Measurements from ENCODE around the gene TCERG1. TPM values are rescaled to one million over a fixed set of nuclear protein-coding genes. Genes with fewer than 3 reads are reported as not detected.
A peak's percentile ranks its signal among the peaks of the same experiment; 100 is the strongest.

Gene TCERG1
- total RNA-seq, 4 donors from 2014 or later, result 28.1 to 38.6 (median 29.9) TPM

DNA sequence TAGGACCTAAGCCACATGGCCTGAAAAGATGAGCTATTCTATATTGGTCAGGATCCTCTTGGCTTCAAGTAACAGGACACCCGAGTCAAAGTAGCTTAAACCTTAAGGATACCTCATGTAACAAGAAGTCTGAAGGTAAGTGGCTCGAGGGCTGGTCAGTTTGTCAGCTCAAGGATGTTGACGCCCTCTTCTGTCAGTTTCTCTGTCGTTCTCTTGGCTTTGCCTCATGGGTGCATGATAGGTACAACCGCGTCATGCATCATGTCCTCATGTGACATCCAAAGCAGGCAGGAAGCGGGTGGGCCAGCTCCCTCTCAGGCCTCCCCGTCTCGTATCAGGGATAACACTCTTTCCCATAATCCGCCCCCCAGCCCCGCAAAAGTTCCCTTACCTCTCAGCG, 22.1 kb upstream of the TCERG1 start:
- H3K4me3 ChIP-seq, result no peak overlapping the region
- 66% methylated on average over 11 of the region's 12 CpGs for WGBS
- intact Hi-C loops (cut with DNase I), result loop anchor here (5.0 to 10.0 kb wide), 2 partner anchors 133 to 240 kb away; partner anchors contain the start of gene LARS1

DNA sequence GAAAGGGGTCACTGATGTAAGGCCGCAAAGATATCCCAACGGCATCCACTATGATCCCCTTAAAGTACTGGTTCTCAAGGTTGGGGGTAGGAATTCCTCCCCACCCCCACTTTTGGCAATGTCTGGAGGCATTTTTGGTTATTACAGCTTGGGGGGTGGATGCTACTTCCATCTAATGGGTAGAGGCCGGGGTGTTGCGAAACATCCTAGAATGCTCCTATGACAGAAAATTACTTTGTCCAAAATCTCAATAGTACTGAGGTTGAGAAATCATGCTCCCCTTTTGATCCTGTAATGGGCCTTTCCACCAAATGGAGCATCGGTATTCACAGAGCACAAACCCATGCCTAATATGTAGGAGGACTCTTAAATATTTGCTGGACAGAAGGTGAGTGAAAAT, 20.8 kb upstream of the TCERG1 start:
- TF ChIP-seq POLR2AphosphoS5 (IDR thresholded peaks at IDR 0.05) (no peak), POLR2A (IDR thresholded peaks at IDR 0.05; ENCODE audit: low read depth) (no peak), EP300 (IDR thresholded peaks at IDR 0.05) (no peak)
- TF ChIP-seq, protein P1, sequence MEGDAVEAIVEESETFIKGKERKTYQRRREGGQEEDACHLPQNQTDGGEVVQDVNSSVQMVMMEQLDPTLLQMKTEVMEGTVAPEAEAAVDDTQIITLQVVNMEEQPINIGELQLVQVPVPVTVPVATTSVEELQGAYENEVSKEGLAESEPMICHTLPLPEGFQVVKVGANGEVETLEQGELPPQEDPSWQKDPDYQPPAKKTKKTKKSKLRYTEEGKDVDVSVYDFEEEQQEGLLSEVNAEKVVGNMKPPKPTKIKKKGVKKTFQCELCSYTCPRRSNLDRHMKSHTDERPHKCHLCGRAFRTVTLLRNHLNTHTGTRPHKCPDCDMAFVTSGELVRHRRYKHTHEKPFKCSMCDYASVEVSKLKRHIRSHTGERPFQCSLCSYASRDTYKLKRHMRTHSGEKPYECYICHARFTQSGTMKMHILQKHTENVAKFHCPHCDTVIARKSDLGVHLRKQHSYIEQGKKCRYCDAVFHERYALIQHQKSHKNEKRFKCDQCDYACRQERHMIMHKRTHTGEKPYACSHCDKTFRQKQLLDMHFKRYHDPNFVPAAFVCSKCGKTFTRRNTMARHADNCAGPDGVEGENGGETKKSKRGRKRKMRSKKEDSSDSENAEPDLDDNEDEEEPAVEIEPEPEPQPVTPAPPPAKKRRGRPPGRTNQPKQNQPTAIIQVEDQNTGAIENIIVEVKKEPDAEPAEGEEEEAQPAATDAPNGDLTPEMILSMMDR (IDR thresholded peaks at IDR 0.05), result no peak
- H3K27ac ChIP-seq (replicated peaks in 1 of 4), result no peak overlapping the region
- 84% methylated on average over 5 of the region's 5 CpGs for WGBS
- intact Hi-C loops (cut with DNase I), result loop anchor here (5.0 to 10.0 kb wide), 2 partner anchors 134 to 242 kb away; partner anchors contain the start of gene LARS1
- no peak overlapping the region for H3K4me3 ChIP-seq
- H3K9me3 ChIP-seq, result no peaks in the 10 kb centered on the region
- H3K27me3 ChIP-seq, result peaks cover 0 to 13% (median 0%) of the 10 kb centered on the region in 4 donors
- H3K36me3 ChIP-seq, result no peaks in the 10 kb centered on the region
- DNase-seq (ENCODE audit: extremely low spot score), result no peak
- H3K4me1 ChIP-seq, result peaks cover 0 to 5% (median 2%) of the 10 kb centered on the region in 4 donors

More for the DNA sequence above, 22.1 kb upstream of the TCERG1 start:
- no peaks in the 10 kb centered on the region for H3K9me3 ChIP-seq
- no peak overlapping the region for H3K27ac ChIP-seq (replicated peaks in 1 of 4)
- peaks cover 0 to 13% (median 0%) of the 10 kb centered on the region in 4 donors for H3K27me3 ChIP-seq
- DNase-seq (ENCODE audit: extremely low spot score), result peak; percentile 87
- H3K36me3 ChIP-seq, result no peaks in the 10 kb centered on the region
- H3K4me1 ChIP-seq, result peaks cover 0 to 5% (median 2%) of the 10 kb centered on the region in 4 donors
- TF ChIP-seq, protein P1 (IDR thresholded peaks at IDR 0.05), result no peak
- TF ChIP-seq POLR2AphosphoS5 (IDR thresholded peaks at IDR 0.05) (no peak), POLR2A (IDR thresholded peaks at IDR 0.05; ENCODE audit: low read depth) (no peak), EP300 (IDR thresholded peaks at IDR 0.05) (no peak)

DNA sequence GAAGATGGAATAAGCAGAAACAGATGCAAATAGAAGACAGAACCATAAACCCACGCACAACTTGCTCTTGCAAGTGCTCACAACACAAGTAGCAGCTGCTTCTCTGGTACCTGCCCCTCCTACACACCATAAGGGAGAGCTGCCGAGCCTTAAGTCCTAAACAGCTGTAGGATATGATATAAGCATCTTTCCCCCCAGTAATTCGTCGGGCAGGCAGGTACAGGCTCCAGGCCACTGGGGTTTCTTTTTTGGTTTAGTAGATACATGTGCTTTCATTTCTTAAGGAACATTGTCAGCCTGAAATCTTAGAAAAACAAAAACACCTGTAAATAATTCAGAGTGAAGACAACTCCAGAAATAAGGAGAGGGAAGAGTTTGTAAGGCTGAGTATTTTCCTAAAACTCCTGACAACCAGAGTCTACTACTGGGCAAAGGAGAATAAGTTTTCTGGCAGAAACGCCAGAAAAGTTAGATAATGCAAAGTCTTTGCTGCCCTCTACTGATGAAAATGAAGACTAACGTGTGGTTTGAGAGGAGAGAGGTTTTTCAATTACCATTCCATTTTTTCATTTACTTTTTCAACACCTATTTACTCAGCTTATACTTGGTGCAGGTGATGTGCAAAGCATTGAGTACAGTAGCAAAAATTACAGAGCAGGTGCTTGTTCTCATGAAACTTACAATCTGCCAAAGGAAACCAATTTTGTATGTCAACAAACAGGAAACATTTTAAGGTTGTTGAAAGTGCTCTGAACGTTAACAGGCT, 20.1 kb upstream of the TCERG1 start:
- no peak for DNase-seq (ENCODE audit: extremely low spot score)
- no peak overlapping the region for H3K4me3 ChIP-seq
- H3K36me3 ChIP-seq, result no peaks in the 10 kb centered on the region
- 31% methylated on average over 7 of the region's 7 CpGs for WGBS
- TF ChIP-seq, protein P1 (IDR thresholded peaks at IDR 0.05), result peak; percentile 54 to 72 (median 62)
- no peak for TF ChIP-seq POLR2AphosphoS5 (IDR thresholded peaks at IDR 0.05)
- TF ChIP-seq POLR2A (IDR thresholded peaks at IDR 0.05; ENCODE audit: low read depth), result no peak
- H3K27me3 ChIP-seq, result peaks cover 0 to 20% (median 0%) of the 10 kb centered on the region in 4 donors
- H3K4me1 ChIP-seq, result peaks cover 0 to 5% (median 2%) of the 10 kb centered on the region in 4 donors
- no peaks in the 10 kb centered on the region for H3K9me3 ChIP-seq
- H3K27ac ChIP-seq (replicated peaks in 1 of 4), result no peak overlapping the region
- intact Hi-C loops (cut with DNase I), result loop anchor here (5.0 to 10.0 kb wide), 2 partner anchors 135 to 242 kb away; partner anchors contain the start of gene LARS1

DNA sequence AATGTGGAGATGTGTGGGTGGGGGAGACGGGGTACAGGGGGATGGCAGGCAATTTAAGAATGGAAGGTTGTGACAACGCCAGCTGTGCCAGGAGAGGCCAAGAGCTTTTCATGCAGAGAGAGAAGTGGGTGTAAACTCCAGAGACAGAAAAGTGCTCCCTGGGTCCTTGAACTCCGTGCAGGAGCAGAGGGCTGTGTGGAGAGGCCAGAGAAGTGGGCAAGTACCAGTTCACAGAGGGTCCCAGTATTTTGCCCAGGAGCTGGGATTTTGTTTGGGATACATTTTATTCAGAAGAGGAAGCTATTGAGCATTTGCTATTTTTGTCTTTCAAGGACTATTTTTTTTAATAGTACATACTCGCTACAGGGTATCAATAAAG, 19.5 kb upstream of the TCERG1 start:
- Histone ChIP-seq H3K9me3 (no peaks in the 10 kb centered on the region), H3K4me1 (peaks cover 0 to 5% (median 2%) of the 10 kb centered on the region in 4 donors), H3K4me3 (no peak overlapping the region), H3K27me3 (peaks cover 0 to 26% (median 0%) of the 10 kb centered on the region in 4 donors), H3K36me3 (no peaks in the 10 kb centered on the region), H3K27ac (replicated peaks in 1 of 4) (no peak overlapping the region)
- DNase-seq (ENCODE audit: extremely low spot score), result no peak
- TF ChIP-seq EP300 (IDR thresholded peaks at IDR 0.05), result no peak
- no peak for TF ChIP-seq POLR2A (IDR thresholded peaks at IDR 0.05; ENCODE audit: low read depth)
- TF ChIP-seq, protein P1 (IDR thresholded peaks at IDR 0.05), result no peak
- TF ChIP-seq POLR2AphosphoS5 (IDR thresholded peaks at IDR 0.05), result no peak
- intact Hi-C loops (cut with DNase I), result loop anchor here (5.0 to 10.0 kb wide), 2 partner anchors 135 to 243 kb away; partner anchors contain the start of gene LARS1
- 36% methylated on average over 4 of the region's 4 CpGs for WGBS

Data from esophagus muscularis mucosa (tissue), 4 donors.